K562 (cell line): ENCODE data around the gene CEBPE.

Experiments used
- ATF1 ChIP-seq, 2 experiments: fragments of 450-650 bp in 1 of 2; IDR thresholded peaks; 2 replicates each; pipeline ENCODE4 v1.6.1; 2016; ENCODE audit warnings: missing compliant biosample characterization in 1 of 2, missing genetic modification characterization in 1 of 2
- JUND ChIP-seq, 2 experiments: IDR thresholded peaks; 2 replicates in 1 of 2; 3 replicates in 1 of 2; pipeline ENCODE4 v1.6.1; 2011; ENCODE audit warnings: borderline replicate concordance in 2 of 2, low read depth in 2 of 2, low read length in 2 of 2, improper control_type of control experiment in 1 of 2, missing biosample characterization in 1 of 2, missing genetic modification characterization in 1 of 2, missing genetic modification reagents in 1 of 2
- MTA1 ChIP-seq: fragments of 450-650 bp; IDR thresholded peaks from 2 replicates; pipeline ENCODE4 v1.6.1; 2017; ENCODE audit warnings: borderline replicate concordance
- RFX5 ChIP-seq: IDR thresholded peaks from 2 replicates; pipeline ENCODE4 v1.6.1; 2011; ENCODE audit warnings: low read depth, mild to moderate bottlenecking, improper control_type of control experiment, low read length
- TAF7 ChIP-seq: fragments of 450-650 bp; IDR thresholded peaks from 2 replicates; pipeline ENCODE4 v1.6.1; 2016; ENCODE audit warnings: missing genetic modification characterization, missing compliant biosample characterization
- ZBTB17 ChIP-seq: fragments of 450-650 bp; formaldehyde crosslinking; IDR thresholded peaks from 2 replicates; pipeline ENCODE4 v1.4.0; 2020; ENCODE audit warnings: mild to moderate bottlenecking
- ZNF274 ChIP-seq: IDR thresholded peaks from 2 replicates; pipeline ENCODE4 v1.6.1; 2011; ENCODE audit warnings: low read depth, mild to moderate bottlenecking, low read length, moderate library complexity, borderline replicate concordance
- ZNF780A ChIP-seq: fragments of 250-450 bp; sonication (Bioruptor Pico); IDR thresholded peaks from 2 replicates; pipeline ENCODE4 v1.5.0; 2021; ENCODE audit warnings: mild to moderate bottlenecking
- TF ChIP-seq, protein P1 (sequence below): fragments of 250-450 bp; sonication (Bioruptor Pico); IDR thresholded peaks from 2 replicates; pipeline ENCODE4 v1.8.0; 2022; ENCODE audit warnings: inconsistent platforms
- TF ChIP-seq, protein P2 (sequence below), 3 experiments: IDR thresholded peaks in 2 of 3; conservative IDR thresholded peaks in 1 of 3; 2 replicates each; pipeline ENCODE4 v1.5.1; 2011 to 2012; ENCODE audit warnings: low read length in 3 of 3, mild to moderate bottlenecking in 3 of 3, control low read depth in 2 of 3, improper control_type of control experiment in 1 of 3, inconsistent platforms in 1 of 3, low read depth in 1 of 3, mixed read lengths in 1 of 3, moderate library complexity in 1 of 3; ENCODE audit not compliant: insufficient read depth in 2 of 3

DNA sequence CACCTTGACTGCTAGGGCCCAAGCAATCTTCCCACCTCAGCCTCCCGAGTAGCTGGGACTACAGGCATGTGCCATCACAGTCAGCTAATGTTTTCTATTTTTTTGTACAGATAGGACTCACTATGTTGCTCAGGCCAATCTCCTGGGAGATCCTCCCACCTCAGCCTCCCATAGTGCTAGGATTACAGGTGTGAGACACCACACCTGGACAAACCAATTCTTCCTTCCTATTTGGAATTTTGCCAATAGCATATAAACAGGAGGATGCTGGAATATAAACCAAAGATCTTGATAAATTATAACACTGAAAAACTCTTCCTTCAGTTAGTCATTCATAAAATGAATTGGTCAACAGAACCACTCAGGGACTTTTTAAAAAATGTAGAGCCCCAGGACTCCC, 32.5 kb downstream of the CEBPE start:
- TF ChIP-seq, protein P1, sequence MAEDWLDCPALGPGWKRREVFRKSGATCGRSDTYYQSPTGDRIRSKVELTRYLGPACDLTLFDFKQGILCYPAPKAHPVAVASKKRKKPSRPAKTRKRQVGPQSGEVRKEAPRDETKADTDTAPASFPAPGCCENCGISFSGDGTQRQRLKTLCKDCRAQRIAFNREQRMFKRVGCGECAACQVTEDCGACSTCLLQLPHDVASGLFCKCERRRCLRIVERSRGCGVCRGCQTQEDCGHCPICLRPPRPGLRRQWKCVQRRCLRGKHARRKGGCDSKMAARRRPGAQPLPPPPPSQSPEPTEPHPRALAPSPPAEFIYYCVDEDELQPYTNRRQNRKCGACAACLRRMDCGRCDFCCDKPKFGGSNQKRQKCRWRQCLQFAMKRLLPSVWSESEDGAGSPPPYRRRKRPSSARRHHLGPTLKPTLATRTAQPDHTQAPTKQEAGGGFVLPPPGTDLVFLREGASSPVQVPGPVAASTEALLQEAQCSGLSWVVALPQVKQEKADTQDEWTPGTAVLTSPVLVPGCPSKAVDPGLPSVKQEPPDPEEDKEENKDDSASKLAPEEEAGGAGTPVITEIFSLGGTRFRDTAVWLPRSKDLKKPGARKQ (CRISPR knock-in tag), result no peak
- no peak for TF ChIP-seq ZNF274
- TF ChIP-seq JUND (IDR thresholded peaks at IDR 0.05; ENCODE audit: borderline replicate concordance, low read depth, low read length), result no peak
- TF ChIP-seq JUND (tag; IDR thresholded peaks at IDR 0.05; ENCODE audit: borderline replicate concordance, low read depth, low read length), result no peak
- TF ChIP-seq RFX5, result no peak
- no peak for TF ChIP-seq MTA1
- no peak for TF ChIP-seq ZBTB17 (CRISPR knock-in tag)
- TF ChIP-seq, protein P2, sequence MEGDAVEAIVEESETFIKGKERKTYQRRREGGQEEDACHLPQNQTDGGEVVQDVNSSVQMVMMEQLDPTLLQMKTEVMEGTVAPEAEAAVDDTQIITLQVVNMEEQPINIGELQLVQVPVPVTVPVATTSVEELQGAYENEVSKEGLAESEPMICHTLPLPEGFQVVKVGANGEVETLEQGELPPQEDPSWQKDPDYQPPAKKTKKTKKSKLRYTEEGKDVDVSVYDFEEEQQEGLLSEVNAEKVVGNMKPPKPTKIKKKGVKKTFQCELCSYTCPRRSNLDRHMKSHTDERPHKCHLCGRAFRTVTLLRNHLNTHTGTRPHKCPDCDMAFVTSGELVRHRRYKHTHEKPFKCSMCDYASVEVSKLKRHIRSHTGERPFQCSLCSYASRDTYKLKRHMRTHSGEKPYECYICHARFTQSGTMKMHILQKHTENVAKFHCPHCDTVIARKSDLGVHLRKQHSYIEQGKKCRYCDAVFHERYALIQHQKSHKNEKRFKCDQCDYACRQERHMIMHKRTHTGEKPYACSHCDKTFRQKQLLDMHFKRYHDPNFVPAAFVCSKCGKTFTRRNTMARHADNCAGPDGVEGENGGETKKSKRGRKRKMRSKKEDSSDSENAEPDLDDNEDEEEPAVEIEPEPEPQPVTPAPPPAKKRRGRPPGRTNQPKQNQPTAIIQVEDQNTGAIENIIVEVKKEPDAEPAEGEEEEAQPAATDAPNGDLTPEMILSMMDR (IDR thresholded peaks at IDR 0.05 in 2 of 3, conservative IDR thresholded peaks at IDR 0.05 in 1 of 3; ENCODE audit: insufficient read depth in 2 of 3, low read depth in 1 of 3, low read length in 3 of 3), result no peak
- TF ChIP-seq ZNF780A (CRISPR knock-in tag), result no peak
- TF ChIP-seq TAF7 (tag), result no peak
- no peak for TF ChIP-seq ATF1 (CRISPR knock-in tag; IDR thresholded peaks at IDR 0.05)
- TF ChIP-seq ATF1 (tag; IDR thresholded peaks at IDR 0.05), result no peak
